CD4-positive, alpha-beta memory T cell (primary cell): Measurements from ENCODE around the gene CFAP54. TPM values are rescaled to one million over a fixed set of nuclear protein-coding genes. Genes with fewer than 3 reads are reported as not detected.

Experiments used
- CTCF ChIA-PET: fragments of 350-600 bp; sonication (Branson Sonifier 250); formaldehyde crosslinking; loops from one replicate; lab custom pipeline; 2021; ENCODE audit warnings: inconsistent platforms; ENCODE audit not compliant: partially characterized antibody; lab: Charles Lee
- POLR2A ChIA-PET: fragments of 350-600 bp; sonication (Branson Sonifier 250); formaldehyde crosslinking; loops from one replicate; lab custom pipeline; 2021; ENCODE audit not compliant: partially characterized antibody; lab: Charles Lee
- DNase-seq, 5 donors: peaks; one replicate each; pipeline versions ENCODE4 v3.0.0 to v3.0.0-alpha.2; 2020 to 2022; ENCODE audit warnings: mixed read lengths in 1 of 5
- H3K27ac ChIP-seq: one replicate; pipeline ENCODE4 v1.7.0; 2013; ENCODE audit warnings: low read depth, low read length
- H3K27me3 ChIP-seq: 2 replicates; pipeline ENCODE4 v1.7.0; 2013; ENCODE audit warnings: mild to moderate bottlenecking, low read length, moderate library complexity; ENCODE audit not compliant: insufficient read depth
- H3K36me3 ChIP-seq: 2 replicates; pipeline ENCODE4 v1.7.0; 2013; ENCODE audit warnings: mild to moderate bottlenecking, low read length, moderate library complexity; ENCODE audit not compliant: insufficient read depth
- H3K4me1 ChIP-seq: 2 replicates; pipeline ENCODE4 v1.7.0; 2013; ENCODE audit warnings: mild to moderate bottlenecking, low read length, moderate library complexity; ENCODE audit not compliant: insufficient read depth
- H3K4me3 ChIP-seq, 2 donors: one replicate each; pipeline ENCODE4 v1.7.0; 2013; ENCODE audit warnings: low read length in 2 of 2, mild to moderate bottlenecking in 1 of 2
- H3K9me3 ChIP-seq, 2 donors: one replicate each; pipeline ENCODE4 v1.7.0; 2013; ENCODE audit warnings: low read length in 2 of 2, control low read depth in 1 of 2; ENCODE audit not compliant: control insufficient read depth in 1 of 2
- H3K27ac Mint-ChIP-seq, 7 donors: one replicate each; pipeline ENCODE4 v1.8.0; 2020 to 2021; ENCODE audit warnings: mixed read lengths in 7 of 7, mild to moderate bottlenecking in 6 of 7, inconsistent platforms in 3 of 7, moderate library complexity in 3 of 7
- H3K27me3 Mint-ChIP-seq, 2 donors: one replicate each; pipeline ENCODE4 v1.8.0; 2020 to 2021; ENCODE audit warnings: mixed read lengths in 2 of 2
- H3K36me3 Mint-ChIP-seq, 2 donors: one replicate each; pipeline ENCODE4 v1.8.0; 2020 to 2021; ENCODE audit warnings: mixed read lengths in 2 of 2, inconsistent platforms in 1 of 2, mild to moderate bottlenecking in 1 of 2
- H3K4me1 Mint-ChIP-seq, 4 donors: one replicate each; pipeline ENCODE4 v1.8.0; 2020 to 2021; ENCODE audit warnings: mixed read lengths in 4 of 4, mild to moderate bottlenecking in 1 of 4
- H3K4me3 Mint-ChIP-seq, 8 donors: one replicate each; pipeline ENCODE4 v1.8.0; 2020 to 2021; ENCODE audit warnings: mixed read lengths in 8 of 8, mild to moderate bottlenecking in 7 of 8, moderate library complexity in 6 of 8, inconsistent platforms in 3 of 8
- H3K9me3 Mint-ChIP-seq, 8 donors: one replicate each; pipeline ENCODE4 v1.8.0; 2020 to 2021; ENCODE audit warnings: mixed read lengths in 8 of 8, mild to moderate bottlenecking in 5 of 8, inconsistent platforms in 3 of 8, moderate library complexity in 1 of 8
- intact Hi-C: fragments of 100-400 bp; cut with micrococcal nuclease; formaldehyde crosslinking; loops from one replicate; pipeline ENCODE4 v1.15.1; 2023
- polyA plus RNA-seq, 2 donors: library from polyadenylated mRNA; unstranded; fragments of 300-500 nt; fragmentation: Illumina TruSeq; gene quantifications; one replicate each; pipeline ENCODE4 v1.2.3, GENCODE V29; 2021
- total RNA-seq, 2 experiments: library from RNA; stranded (reverse); gene quantifications; one replicate each; pipeline ENCODE4 v1.2.3, GENCODE V29; 2021

The CFAP54 gene
- total and polyA plus RNA-seq, 4 experiments from 2014 or later, result 0.37 to 1.1 (median 0.69) TPM

GRCh38 chr12:96870946-96871345, 381.6 kb downstream of the CFAP54 start:
- H3K9me3 ChIP-seq, result no peaks in the 10 kb centered on the region
- Mint-ChIP-seq H3K4me1 (no peaks in the 10 kb centered on the region), H3K27ac (no peak overlapping the region), H3K27me3 (peaks cover 20 to 22% of the 10 kb centered on the region in 2 donors), H3K36me3 (no peaks in the 10 kb centered on the region), H3K4me3 (no peak overlapping the region), H3K9me3 (peaks cover 0 to 2% (median 0%) of the 10 kb centered on the region in 8 donors)
- intact Hi-C loops, result no loop called here
- H3K36me3 ChIP-seq, result no peaks in the 10 kb centered on the region
- CTCF ChIA-PET, result no interaction called here
- H3K4me1 ChIP-seq, result no peaks in the 10 kb centered on the region
- no peak for DNase-seq
- H3K27me3 ChIP-seq, result no peaks in the 10 kb centered on the region
- H3K4me3 ChIP-seq, result no peak overlapping the region
- no peak overlapping the region for H3K27ac ChIP-seq
- POLR2A ChIA-PET, result no interaction called here

- Histone ChIP-seq H3K27me3 (no peaks in the 10 kb centered on the region), H3K4me1 (no peaks in the 10 kb centered on the region), H3K36me3 (no peaks in the 10 kb centered on the region), H3K4me3 (no peak overlapping the region), H3K27ac (no peak overlapping the region), H3K9me3 (no peaks in the 10 kb centered on the region)
- POLR2A ChIA-PET, result no interaction called here
- intact Hi-C loops, result no loop called here
- CTCF ChIA-PET, result no interaction called here
- peaks cover 19 to 25% of the 10 kb centered on the region in 2 donors for H3K27me3 Mint-ChIP-seq
- H3K4me3 Mint-ChIP-seq, result no peak overlapping the region
- DNase-seq, result no peak
- H3K4me1 Mint-ChIP-seq, result no peaks in the 10 kb centered on the region
- no peak overlapping the region for H3K27ac Mint-ChIP-seq
- H3K9me3 Mint-ChIP-seq, result peaks cover 0 to 2% (median 0%) of the 10 kb centered on the region in 8 donors
- no peaks in the 10 kb centered on the region for H3K36me3 Mint-ChIP-seq
Measured at GRCh38 chr12:96872961-96873360, 383.6 kb downstream of the CFAP54 start.

GRCh38 chr12:96874211-96874610, 384.8 kb downstream of the CFAP54 start:
- Mint-ChIP-seq H3K9me3 (peaks cover 0 to 2% (median 0%) of the 10 kb centered on the region in 8 donors), H3K4me3 (no peak overlapping the region), H3K27ac (no peak overlapping the region), H3K27me3 (peaks cover 23 to 26% of the 10 kb centered on the region in 2 donors), H3K4me1 (no peaks in the 10 kb centered on the region), H3K36me3 (no peaks in the 10 kb centered on the region)
- intact Hi-C loops, result no loop called here
- POLR2A ChIA-PET, result no interaction called here
- Histone ChIP-seq H3K4me1 (no peaks in the 10 kb centered on the region), H3K36me3 (no peaks in the 10 kb centered on the region), H3K4me3 (no peak overlapping the region), H3K27me3 (no peaks in the 10 kb centered on the region), H3K9me3 (no peaks in the 10 kb centered on the region), H3K27ac (no peak overlapping the region)
- DNase-seq, result no peak
- CTCF ChIA-PET, result no interaction called here

DNA sequence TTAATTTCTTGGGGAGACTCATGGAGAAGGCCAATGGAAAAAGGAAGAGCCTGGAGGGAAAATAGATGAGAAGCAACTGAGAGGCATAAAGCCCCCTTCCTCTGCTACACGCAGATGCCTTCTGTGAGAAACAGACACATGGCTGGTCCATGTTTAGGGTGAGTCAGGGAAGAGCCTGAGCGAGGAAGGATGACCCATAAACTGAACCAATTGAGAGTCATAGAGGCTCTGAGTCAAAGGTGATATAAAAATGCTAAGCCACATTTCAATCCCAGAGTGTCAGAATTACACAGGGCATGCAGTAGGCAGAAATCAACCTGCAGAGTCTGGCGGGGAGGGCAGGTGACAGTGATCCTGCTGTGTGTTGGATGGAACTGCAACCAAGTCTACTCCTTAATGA, 387.6 kb downstream of the CFAP54 start:
- no peak overlapping the region for H3K4me3 Mint-ChIP-seq
- Histone ChIP-seq H3K4me3 (no peak overlapping the region), H3K9me3 (no peaks in the 10 kb centered on the region), H3K36me3 (no peaks in the 10 kb centered on the region), H3K27ac (no peak overlapping the region), H3K4me1 (no peaks in the 10 kb centered on the region), H3K27me3 (no peaks in the 10 kb centered on the region)
- intact Hi-C loops, result no loop called here
- H3K36me3 Mint-ChIP-seq, result no peaks in the 10 kb centered on the region
- CTCF ChIA-PET, result no interaction called here
- POLR2A ChIA-PET, result no interaction called here
- H3K4me1 Mint-ChIP-seq, result no peaks in the 10 kb centered on the region
- peaks cover 0 to under 1% (median 0%) of the 10 kb centered on the region in 8 donors for H3K9me3 Mint-ChIP-seq
- no peak overlapping the region for H3K27ac Mint-ChIP-seq
- no peak for DNase-seq
- H3K27me3 Mint-ChIP-seq, result peaks cover 15 to 21% of the 10 kb centered on the region in 2 donors

GRCh38 chr12:96878704-96879103, 389.3 kb downstream of the CFAP54 start:
- Mint-ChIP-seq H3K27ac (no peak overlapping the region), H3K9me3 (no peaks in the 10 kb centered on the region), H3K4me1 (no peaks in the 10 kb centered on the region), H3K27me3 (peaks cover 13 to 20% of the 10 kb centered on the region in 2 donors), H3K36me3 (no peaks in the 10 kb centered on the region), H3K4me3 (no peak overlapping the region)
- Histone ChIP-seq H3K9me3 (no peaks in the 10 kb centered on the region), H3K27ac (no peak overlapping the region), H3K27me3 (no peaks in the 10 kb centered on the region), H3K4me3 (no peak overlapping the region), H3K36me3 (no peaks in the 10 kb centered on the region), H3K4me1 (no peaks in the 10 kb centered on the region)
- intact Hi-C loops, result no loop called here
- ChIA-PET POLR2A (no interaction called here), CTCF (no interaction called here)
- no peak for DNase-seq

DNA sequence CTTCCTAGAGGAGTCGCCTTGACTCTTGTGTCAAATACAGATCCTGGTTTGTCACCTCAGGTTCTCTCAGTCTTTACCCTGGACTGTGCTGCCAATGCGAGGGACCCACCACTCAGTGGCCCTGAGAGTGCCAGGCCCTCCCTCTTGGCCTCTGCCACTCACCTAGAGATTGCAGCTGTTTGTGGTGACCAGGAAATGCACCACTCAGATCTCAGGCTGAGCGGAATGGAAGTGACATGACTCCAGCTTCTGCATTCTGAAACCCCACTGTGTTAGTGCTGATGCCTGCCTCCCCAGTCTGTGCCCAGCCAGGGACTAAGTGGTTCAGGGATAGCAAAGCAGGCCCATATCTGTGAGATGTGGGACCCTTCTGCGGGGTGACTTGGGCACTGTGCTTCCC, 389.9 kb downstream of the CFAP54 start:
- H3K36me3 Mint-ChIP-seq, result no peaks in the 10 kb centered on the region
- no peaks in the 10 kb centered on the region for H3K9me3 ChIP-seq
- peaks cover 11 to 15% of the 10 kb centered on the region in 2 donors for H3K27me3 Mint-ChIP-seq
- no peaks in the 10 kb centered on the region for H3K4me1 Mint-ChIP-seq
- no peak overlapping the region for H3K4me3 Mint-ChIP-seq
- ChIA-PET POLR2A (no interaction called here), CTCF (no interaction called here)
- DNase-seq, result no peak
- no peaks in the 10 kb centered on the region for H3K9me3 Mint-ChIP-seq
- H3K36me3 ChIP-seq, result no peaks in the 10 kb centered on the region
- intact Hi-C loops, result no loop called here
- H3K27ac Mint-ChIP-seq, result no peak overlapping the region
- H3K27me3 ChIP-seq, result no peaks in the 10 kb centered on the region
- no peak overlapping the region for H3K4me3 ChIP-seq
- no peak overlapping the region for H3K27ac ChIP-seq
- no peaks in the 10 kb centered on the region for H3K4me1 ChIP-seq

- Histone ChIP-seq H3K36me3 (no peaks in the 10 kb centered on the region), H3K9me3 (no peaks in the 10 kb centered on the region), H3K27ac (no peak overlapping the region), H3K4me3 (no peak overlapping the region), H3K27me3 (no peaks in the 10 kb centered on the region), H3K4me1 (no peaks in the 10 kb centered on the region)
- peaks cover 9 to 11% of the 10 kb centered on the region in 2 donors for H3K27me3 Mint-ChIP-seq
- H3K27ac Mint-ChIP-seq, result no peak overlapping the region
- no peak for DNase-seq
- ChIA-PET CTCF (no interaction called here), POLR2A (no interaction called here)
- intact Hi-C loops, result no loop called here
- no peaks in the 10 kb centered on the region for H3K36me3 Mint-ChIP-seq
- H3K9me3 Mint-ChIP-seq, result no peaks in the 10 kb centered on the region
- no peak overlapping the region for H3K4me3 Mint-ChIP-seq
- H3K4me1 Mint-ChIP-seq, result no peaks in the 10 kb centered on the region
Measured at GRCh38 chr12:96880220-96880619, 390.8 kb downstream of the CFAP54 start.

GRCh38 chr12:96881608-96882007, 392.2 kb downstream of the CFAP54 start:
- H3K27me3 Mint-ChIP-seq, result peaks cover 9 to 12% of the 10 kb centered on the region in 2 donors
- no peak overlapping the region for H3K4me3 ChIP-seq
- H3K27ac ChIP-seq, result no peak overlapping the region
- H3K9me3 ChIP-seq, result no peaks in the 10 kb centered on the region
- no peaks in the 10 kb centered on the region for H3K4me1 Mint-ChIP-seq
- no peaks in the 10 kb centered on the region for H3K36me3 ChIP-seq
- no peak overlapping the region for H3K27ac Mint-ChIP-seq
- CTCF ChIA-PET, result no interaction called here
- no peaks in the 10 kb centered on the region for H3K27me3 ChIP-seq
- no peaks in the 10 kb centered on the region for H3K9me3 Mint-ChIP-seq
- intact Hi-C loops, result no loop called here
- POLR2A ChIA-PET, result no interaction called here
- no peaks in the 10 kb centered on the region for H3K36me3 Mint-ChIP-seq
- DNase-seq, result no peak
- no peaks in the 10 kb centered on the region for H3K4me1 ChIP-seq
- no peak overlapping the region for H3K4me3 Mint-ChIP-seq
